Upper lobe of right lung (tissue), 1 donor: ENCODE measurements around the gene NME5. TPM values are rescaled to one million over a fixed set of nuclear protein-coding genes. Genes with fewer than 3 reads are reported as not detected.

ENCODE experiments used
- ATAC-seq: fragments of 200-7000 bp; cut with Tn5 transposase; one replicate; pipeline ENCODE4 v1.9.1; 2020; ENCODE audit warnings: mild to moderate bottlenecking, moderate library complexity
- DNase-seq: peaks from one replicate; pipeline ENCODE4 v3.0.0-alpha.2; 2020
- H3K27ac ChIP-seq: fragments of 200-600 bp; one replicate; pipeline ENCODE4 v1.8.0; 2022
- H3K27me3 ChIP-seq: fragments of 200-600 bp; one replicate; pipeline ENCODE4 v1.8.0; 2022; ENCODE audit warnings: mild to moderate bottlenecking
- H3K36me3 ChIP-seq: fragments of 200-600 bp; one replicate; pipeline ENCODE4 v1.8.0; 2022
- H3K4me1 ChIP-seq: fragments of 200-600 bp; one replicate; pipeline ENCODE4 v1.8.0; 2022
- H3K4me3 ChIP-seq: fragments of 200-600 bp; one replicate; pipeline ENCODE4 v1.8.0; 2022; ENCODE audit warnings: mild to moderate bottlenecking
- H3K9me3 ChIP-seq: fragments of 200-600 bp; one replicate; pipeline ENCODE4 v1.8.0; 2022
- CTCF ChIP-seq: fragments of 200-600 bp; IDR thresholded peaks from one replicate; pipeline ENCODE4 v1.8.0; 2022; ENCODE audit warnings: antibody characterized with exemption
- intact Hi-C: fragments of 100-400 bp; cut with DNase I; formaldehyde crosslinking; loops from one replicate; pipeline ENCODE4 v1.11.0; 2022
- total RNA-seq: library from RNA; stranded (reverse); fragmentation: NEBNext Ultra II Directional; extraction: Animal tissue kit (Norgen Biotek cat#: 25700); gene quantifications from one replicate; pipeline ENCODE4 v1.2.1, GENCODE V29; 2021
- donor health status: DM: no; HTN: yes; CAD: no; lungs with severe emphysema.

Gene NME5
- total RNA-seq, 1 donor from 2014 or later = 2.4 TPM

DNA sequence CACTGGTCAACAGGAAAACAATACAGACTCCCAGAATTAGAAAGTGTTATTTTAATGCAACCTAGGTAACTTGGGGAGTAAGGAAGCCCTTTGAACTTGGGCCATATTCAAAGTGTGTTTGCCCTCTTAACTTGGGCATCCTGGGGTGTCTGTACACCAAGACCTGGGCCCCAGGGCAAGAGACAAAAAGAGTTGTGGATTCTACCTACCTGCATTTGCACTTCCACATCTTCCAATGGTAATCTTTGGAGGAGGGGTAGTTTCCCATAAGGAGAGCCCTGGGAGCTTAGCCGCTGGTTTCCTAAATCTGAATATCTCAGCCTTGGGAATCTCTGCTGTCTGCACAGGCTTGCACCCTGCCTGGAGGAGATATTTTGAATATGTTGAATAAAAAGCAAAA is 46.9 kb downstream of the NME5 start:
- no peaks in the 10 kb centered on the region for H3K4me1 ChIP-seq
- no peaks in the 10 kb centered on the region for H3K27me3 ChIP-seq
- H3K4me3 ChIP-seq = no peak overlapping the region
- intact Hi-C loops = no loop called here
- TF ChIP-seq CTCF = no peak
- no peak overlapping the region for H3K27ac ChIP-seq
- H3K36me3 ChIP-seq = no peaks in the 10 kb centered on the region
- ATAC-seq = no peak
- no peak for DNase-seq
- no peaks in the 10 kb centered on the region for H3K9me3 ChIP-seq

GRCh38 chr5:138091685-138092084 is 47.5 kb downstream of the NME5 start:
- no peaks in the 10 kb centered on the region for H3K36me3 ChIP-seq
- H3K27ac ChIP-seq = no peak overlapping the region
- no peaks in the 10 kb centered on the region for H3K9me3 ChIP-seq
- DNase-seq = no peak
- no peak overlapping the region for H3K4me3 ChIP-seq
- H3K27me3 ChIP-seq = no peaks in the 10 kb centered on the region
- no peaks in the 10 kb centered on the region for H3K4me1 ChIP-seq
- no peak for ATAC-seq
- TF ChIP-seq CTCF = no peak
- intact Hi-C loops = no loop called here

- no peak for TF ChIP-seq CTCF
- no peaks in the 10 kb centered on the region for H3K9me3 ChIP-seq
Observed at GRCh38 chr5:138083702-138084101, 55.5 kb downstream of the NME5 start, which contains the start of gene WNT8A. WNT8A (plus strand) TSS chr5:138084033; CDS start chr5:138084128, 95 bp downstream.

GRCh38 chr5:138082033-138082432 is 57.2 kb downstream of the NME5 start:
- no peak for TF ChIP-seq CTCF
- DNase-seq (no peak), ATAC-seq (no peak)
- intact Hi-C loops = loop anchor here (10.0 kb wide), 1 partner anchor 53 kb away; the partner anchor contains the start of gene NME5
- Histone ChIP-seq H3K27me3 (no peaks in the 10 kb centered on the region), H3K9me3 (no peaks in the 10 kb centered on the region), H3K4me1 (no peaks in the 10 kb centered on the region), H3K4me3 (no peak overlapping the region), H3K27ac (no peak overlapping the region), H3K36me3 (no peaks in the 10 kb centered on the region)

More at GRCh38 chr5:138083702-138084101, 55.5 kb downstream of the NME5 start, which contains the start of gene WNT8A:
- Histone ChIP-seq H3K27me3 (no peaks in the 10 kb centered on the region), H3K36me3 (no peaks in the 10 kb centered on the region), H3K27ac (no peak within 1 kb of the TSS), H3K4me3 (no peak within 1 kb of the TSS), H3K4me1 (no peaks in the 10 kb centered on the region)
- intact Hi-C loops = loop anchor here (10.0 kb wide), 1 partner anchor 51 kb away; the partner anchor contains the start of gene NME5
- ATAC-seq (no peak), DNase-seq (no peak)

GRCh38 chr5:138078006-138078643 is 61.1 kb downstream of the NME5 start:
- H3K4me1 ChIP-seq = no peaks in the 10 kb centered on the region
- H3K4me3 ChIP-seq = no peak overlapping the region
- no peaks in the 10 kb centered on the region for H3K27me3 ChIP-seq
- TF ChIP-seq CTCF = no peak
- no peak for DNase-seq
- intact Hi-C loops = no loop called here
- H3K9me3 ChIP-seq = no peaks in the 10 kb centered on the region
- ATAC-seq = no peak
- H3K27ac ChIP-seq = no peak overlapping the region
- no peaks in the 10 kb centered on the region for H3K36me3 ChIP-seq
